ENCODE results near the gene COL24A1.

DNA sequence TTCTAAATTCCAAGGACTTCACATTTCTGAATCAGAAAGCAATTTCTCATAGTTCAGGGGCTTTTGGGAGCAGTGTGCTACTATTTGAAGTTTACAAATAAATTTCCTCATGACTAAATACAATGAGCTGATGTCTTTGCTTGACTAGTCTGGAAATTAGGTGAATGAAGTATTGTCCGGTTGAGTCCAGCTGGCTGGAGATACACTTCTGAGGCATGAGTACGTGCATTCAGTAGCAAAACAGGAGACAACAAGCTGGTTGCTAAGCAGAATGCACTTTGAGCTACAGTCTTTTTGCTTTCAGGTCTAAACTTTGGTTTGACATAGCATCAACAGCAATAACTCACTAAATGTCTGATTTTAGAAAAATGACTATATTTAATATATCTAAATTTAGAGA is 475.5 kb downstream of the COL24A1 start:
- TF ChIP-seq POLR2A (IDR thresholded peaks at IDR 0.05) = no peak
- TF ChIP-seq, protein P1, sequence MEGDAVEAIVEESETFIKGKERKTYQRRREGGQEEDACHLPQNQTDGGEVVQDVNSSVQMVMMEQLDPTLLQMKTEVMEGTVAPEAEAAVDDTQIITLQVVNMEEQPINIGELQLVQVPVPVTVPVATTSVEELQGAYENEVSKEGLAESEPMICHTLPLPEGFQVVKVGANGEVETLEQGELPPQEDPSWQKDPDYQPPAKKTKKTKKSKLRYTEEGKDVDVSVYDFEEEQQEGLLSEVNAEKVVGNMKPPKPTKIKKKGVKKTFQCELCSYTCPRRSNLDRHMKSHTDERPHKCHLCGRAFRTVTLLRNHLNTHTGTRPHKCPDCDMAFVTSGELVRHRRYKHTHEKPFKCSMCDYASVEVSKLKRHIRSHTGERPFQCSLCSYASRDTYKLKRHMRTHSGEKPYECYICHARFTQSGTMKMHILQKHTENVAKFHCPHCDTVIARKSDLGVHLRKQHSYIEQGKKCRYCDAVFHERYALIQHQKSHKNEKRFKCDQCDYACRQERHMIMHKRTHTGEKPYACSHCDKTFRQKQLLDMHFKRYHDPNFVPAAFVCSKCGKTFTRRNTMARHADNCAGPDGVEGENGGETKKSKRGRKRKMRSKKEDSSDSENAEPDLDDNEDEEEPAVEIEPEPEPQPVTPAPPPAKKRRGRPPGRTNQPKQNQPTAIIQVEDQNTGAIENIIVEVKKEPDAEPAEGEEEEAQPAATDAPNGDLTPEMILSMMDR (IDR thresholded peaks at IDR 0.05) = no peak
- no peak for TF ChIP-seq EP300 (IDR thresholded peaks at IDR 0.05)
- no peak for TF ChIP-seq POLR2AphosphoS5 (IDR thresholded peaks at IDR 0.05)

Data from sigmoid colon (tissue), 4 donors.